HCT116 (cell line): ENCODE measurements around the gene FUOM. TPM values are rescaled to one million over a fixed set of nuclear protein-coding genes. Genes with fewer than 3 reads are reported as not detected.

Experiments used
- ATAC-seq: fragments of 200-7000 bp; cut with Tn5 transposase; 2 replicates; pipeline ENCODE4 v1.9.1; 2020; ENCODE audit warnings: mild to moderate bottlenecking, moderate library complexity
- BruUV-seq: library from RNA; stranded (reverse); fragments of 400-500 nt; replicated peaks from 2 replicates; lab custom pipeline; 2021; lab: Mats Ljungman, UMichigan
- CTCF ChIA-PET: fragments of 300-600 bp; sonication (Branson Sonifier 250); formaldehyde crosslinking; loops from one replicate; lab custom pipeline; 2021; ENCODE audit warnings: antibody characterized with exemption; lab: Charles Lee
- POLR2A ChIA-PET: fragments of 300-600, 350-600 bp; sonication (Branson Sonifier 250); formaldehyde crosslinking; loops from one replicate; lab custom pipeline; 2021; ENCODE audit warnings: antibody characterized with exemption; lab: Charles Lee
- RAD21 ChIA-PET, 2 experiments: fragments of 300-600 bp; sonication (Branson Sonifier 250); formaldehyde crosslinking; loops; one replicate each; lab custom pipeline; 2023; ENCODE audit warnings: low total read pairs in 2 of 2; ENCODE audit not compliant: uncharacterized antibody in 2 of 2, unreplicated experiment in 2 of 2, low non-redundant PET in 1 of 2; lab: Charles Lee
- DNase-seq: peaks from one replicate; pipeline ENCODE4 v3.0.0-alpha.2; 2010; ENCODE audit warnings: low read depth, low spot score
- H2AFZ ChIP-seq: fragments of 200-600 bp; shearing (Covaris generic), sonication (generic); 2 replicates; pipeline ENCODE4 v1.6.1; 2017; ENCODE audit warnings: low read depth, mixed run types, mixed read lengths, antibody characterized with exemption, low read length; ENCODE audit not compliant: poor library complexity, severe bottlenecking
- H3K27ac ChIP-seq: 2 replicates; pipeline ENCODE4 v1.5.1; 2012; ENCODE audit warnings: low read depth, low read length
- H3K27me3 ChIP-seq: fragments of 200-600 bp; sonication (generic); 2 replicates; pipeline ENCODE4 v1.6.1; 2016; ENCODE audit warnings: mixed run types, low read length, mixed read lengths; ENCODE audit not compliant: insufficient read depth
- H3K36me3 ChIP-seq, 2 experiments: fragments of 200-500 bp in 1 of 2; fragments of 200-600 bp in 1 of 2; sonication (Bioruptor generic) in 1 of 2; sonication (generic) in 1 of 2; 2 replicates each; pipeline versions ENCODE4 v1.5.1 to v1.6.1; 2014 to 2016; ENCODE audit warnings: low read length in 2 of 2, inconsistent platforms in 1 of 2, mixed read lengths in 1 of 2, mixed run types in 1 of 2; ENCODE audit not compliant: insufficient read depth in 2 of 2, control insufficient read depth in 1 of 2
- H3K4me1 ChIP-seq, 2 experiments: fragments of 200-600 bp in 1 of 2; sonication (generic) in 1 of 2; 2 replicates each; pipeline versions ENCODE4 v1.5.1 to v1.6.1; 2012 to 2017; ENCODE audit warnings: low read length in 2 of 2, inconsistent platforms in 1 of 2, mild to moderate bottlenecking in 1 of 2, mixed read lengths in 1 of 2, mixed run types in 1 of 2, moderate library complexity in 1 of 2; ENCODE audit not compliant: insufficient read depth in 2 of 2, control insufficient read depth in 1 of 2
- H3K4me2 ChIP-seq: fragments of 200-600 bp; sonication (generic); 2 replicates; pipeline ENCODE4 v1.6.1; 2017; ENCODE audit warnings: mixed run types, low read length, mixed read lengths
- H3K4me3 ChIP-seq, 2 experiments: fragments of 200-600 bp in 1 of 2; sonication (generic) in 1 of 2; replicated peaks in 1 of 2; 2 replicates each; pipeline ENCODE4 v1.5.1; 2011 to 2016; ENCODE audit warnings: low read length in 2 of 2, control low read depth in 1 of 2, low read depth in 1 of 2, mild to moderate bottlenecking in 1 of 2, mixed read lengths in 1 of 2, mixed run types in 1 of 2
- H3K79me2 ChIP-seq: fragments of 200-600 bp; sonication (generic); 2 replicates; pipeline ENCODE4 v1.6.1; 2017; ENCODE audit warnings: mild to moderate bottlenecking, mixed run types, low read length, moderate library complexity, mixed read lengths; ENCODE audit not compliant: insufficient read depth
- H3K9ac ChIP-seq: fragments of 200-600 bp; sonication (generic); 2 replicates; pipeline ENCODE4 v1.6.1; 2016; ENCODE audit warnings: low read length, mixed read lengths
- H3K9me2 ChIP-seq: fragments of 200-600 bp; sonication (generic), shearing (Covaris generic); 2 replicates; pipeline ENCODE4 v1.6.1; 2017; ENCODE audit warnings: mixed run types, mild to moderate bottlenecking, moderate library complexity; ENCODE audit not compliant: insufficient read depth
- H3K9me3 ChIP-seq, 2 experiments: fragments of 200-500 bp in 1 of 2; fragments of 200-600 bp in 1 of 2; sonication (Bioruptor generic) in 1 of 2; sonication (generic) in 1 of 2; 2 replicates each; pipeline ENCODE4 v1.6.1; 2014 to 2017; ENCODE audit warnings: low read length in 2 of 2, mixed read lengths in 2 of 2, inconsistent platforms in 1 of 2, low read depth in 1 of 2, mild to moderate bottlenecking in 1 of 2, mixed run types in 1 of 2, moderate library complexity in 1 of 2; ENCODE audit not compliant: control insufficient read depth in 1 of 2, insufficient read depth in 1 of 2
- H4K20me1 ChIP-seq: fragments of 200-600 bp; sonication (generic), shearing (Covaris generic); 2 replicates; pipeline ENCODE4 v1.6.1; 2017; ENCODE audit warnings: mixed run types, mild to moderate bottlenecking, moderate library complexity; ENCODE audit not compliant: insufficient read depth
- EGR1 ChIP-seq: IDR thresholded peaks from 2 replicates; pipeline ENCODE4 v1.6.1; 2012; ENCODE audit warnings: low read depth
- ELF1 ChIP-seq: IDR thresholded peaks from 2 replicates; pipeline ENCODE4 v1.6.1; 2012; ENCODE audit warnings: low read depth, borderline replicate concordance
- EZH2phosphoT487 ChIP-seq: fragments of 200-600 bp; IDR thresholded peaks from 2 replicates; pipeline ENCODE4 v1.6.1; 2018; ENCODE audit warnings: antibody characterized with exemption, borderline replicate concordance
- JUND ChIP-seq: IDR thresholded peaks from 2 replicates; pipeline ENCODE4 v1.6.1; 2012
- POLR2AphosphoS5 ChIP-seq: IDR thresholded peaks from 2 replicates; pipeline ENCODE4 v1.6.1; 2011; ENCODE audit warnings: mild to moderate bottlenecking, low read depth, low read length, moderate library complexity
- REST ChIP-seq: IDR thresholded peaks from 2 replicates; pipeline ENCODE4 v1.6.1; 2012; ENCODE audit warnings: low read depth
- SIN3A ChIP-seq: IDR thresholded peaks from 2 replicates; pipeline ENCODE4 v1.6.1; 2012; ENCODE audit warnings: low read depth
- SP1 ChIP-seq: IDR thresholded peaks from 2 replicates; pipeline ENCODE4 v1.6.1; 2012; ENCODE audit warnings: low read depth
- SRF ChIP-seq: IDR thresholded peaks from 2 replicates; pipeline ENCODE4 v1.6.1; 2012; ENCODE audit warnings: low read depth
- ZFX ChIP-seq: fragments of 450-650 bp; IDR thresholded peaks from 2 replicates; pipeline ENCODE4 v1.6.1; 2017
- ZNF274 ChIP-seq: fragments of 200-500 bp; sonication (Bioruptor generic); IDR thresholded peaks from 2 replicates; pipeline ENCODE4 v1.6.1; 2014; ENCODE audit warnings: mild to moderate bottlenecking, low read depth, low read length, inconsistent platforms
- intact Hi-C: fragments of 100-400 bp; cut with micrococcal nuclease; formaldehyde crosslinking; loops from 2 replicates; pipeline ENCODE4 v1.10.0; 2022
- total RNA-seq: library from RNA; stranded (reverse); gene quantifications from one replicate; pipeline ENCODE4 v1.2.1, GENCODE V29; 2021; ENCODE audit not compliant: unreplicated experiment
- TF ChIP-seq, protein P1 (sequence below): IDR thresholded peaks from 2 replicates; pipeline ENCODE4 v1.6.1; 2011; ENCODE audit warnings: mild to moderate bottlenecking, low read length, moderate library complexity; ENCODE audit not compliant: insufficient replicate concordance; ENCODE audit errors: extremely low read depth
- TF ChIP-seq, protein P2 (sequence below): IDR thresholded peaks from 2 replicates; pipeline ENCODE4 v1.6.1; 2012

The FUOM gene
- total RNA-seq, 1 experiment from 2014 or later, result 21.5 TPM

GRCh38 chr10:133349577-133350011 lies 8.2 kb downstream of the FUOM start:
- H3K9me2 ChIP-seq, result no peaks in the 10 kb centered on the region
- no peaks in the 10 kb centered on the region for H3K36me3 ChIP-seq
- no peak overlapping the region for H2AFZ ChIP-seq
- CTCF ChIA-PET, result no interaction called here
- H3K9ac ChIP-seq, result no peak overlapping the region
- H3K4me2 ChIP-seq, result no peak overlapping the region
- TF ChIP-seq, protein P1, sequence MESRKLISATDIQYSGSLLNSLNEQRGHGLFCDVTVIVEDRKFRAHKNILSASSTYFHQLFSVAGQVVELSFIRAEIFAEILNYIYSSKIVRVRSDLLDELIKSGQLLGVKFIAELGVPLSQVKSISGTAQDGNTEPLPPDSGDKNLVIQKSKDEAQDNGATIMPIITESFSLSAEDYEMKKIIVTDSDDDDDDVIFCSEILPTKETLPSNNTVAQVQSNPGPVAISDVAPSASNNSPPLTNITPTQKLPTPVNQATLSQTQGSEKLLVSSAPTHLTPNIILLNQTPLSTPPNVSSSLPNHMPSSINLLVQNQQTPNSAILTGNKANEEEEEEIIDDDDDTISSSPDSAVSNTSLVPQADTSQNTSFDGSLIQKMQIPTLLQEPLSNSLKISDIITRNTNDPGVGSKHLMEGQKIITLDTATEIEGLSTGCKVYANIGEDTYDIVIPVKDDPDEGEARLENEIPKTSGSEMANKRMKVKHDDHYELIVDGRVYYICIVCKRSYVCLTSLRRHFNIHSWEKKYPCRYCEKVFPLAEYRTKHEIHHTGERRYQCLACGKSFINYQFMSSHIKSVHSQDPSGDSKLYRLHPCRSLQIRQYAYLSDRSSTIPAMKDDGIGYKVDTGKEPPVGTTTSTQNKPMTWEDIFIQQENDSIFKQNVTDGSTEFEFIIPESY, result no peak
- TF ChIP-seq ELF1, result no peak
- TF ChIP-seq ZNF274, result no peak
- no peak for TF ChIP-seq SP1
- TF ChIP-seq ZFX, result no peak
- no peak for TF ChIP-seq POLR2AphosphoS5
- intact Hi-C loops, result no loop called here
- POLR2A ChIA-PET, result no interaction called here
- no peak for DNase-seq
- no peaks in the 10 kb centered on the region for H3K9me3 ChIP-seq
- ATAC-seq, result no peak
- H3K4me3 ChIP-seq, result no peak overlapping the region
- H4K20me1 ChIP-seq, result no peaks in the 10 kb centered on the region
- RAD21 ChIA-PET, result no interaction called here
- H3K4me1 ChIP-seq, result no peaks in the 10 kb centered on the region
- no peaks in the 10 kb centered on the region for H3K79me2 ChIP-seq
- H3K27ac ChIP-seq, result no peak overlapping the region
- no peaks in the 10 kb centered on the region for H3K27me3 ChIP-seq
- no TSS peak for BruUV-seq

DNA sequence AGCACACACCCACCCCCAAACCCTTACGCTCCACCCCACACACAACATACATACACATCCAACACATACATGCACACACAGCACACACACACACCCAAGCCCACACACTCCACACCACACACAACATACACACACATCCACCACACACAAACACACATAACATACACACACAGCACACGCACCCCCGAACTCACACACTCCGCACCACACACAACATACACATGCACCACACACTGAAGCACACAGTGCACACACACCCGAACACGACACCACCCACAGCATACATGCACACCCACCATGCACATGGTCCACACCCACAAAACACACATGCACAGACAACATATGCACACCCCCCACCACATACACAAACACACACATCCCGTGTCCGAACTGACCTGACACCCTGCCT lies 8.7 kb downstream of the FUOM start:
- H3K4me2 ChIP-seq, result no peak overlapping the region
- H3K27me3 ChIP-seq, result no peaks in the 10 kb centered on the region
- intact Hi-C loops, result no loop called here
- ChIA-PET POLR2A (no interaction called here), RAD21 (no interaction called here), CTCF (no interaction called here)
- DNase-seq (no peak), ATAC-seq (no peak)
- no peak overlapping the region for H2AFZ ChIP-seq
- H3K36me3 ChIP-seq, result no peaks in the 10 kb centered on the region
- BruUV-seq, result no TSS peak
- no peaks in the 10 kb centered on the region for H3K4me1 ChIP-seq
- no peaks in the 10 kb centered on the region for H3K9me2 ChIP-seq
- H3K27ac ChIP-seq, result no peak overlapping the region
- no peaks in the 10 kb centered on the region for H3K79me2 ChIP-seq
- no peak overlapping the region for H3K9ac ChIP-seq
- no peaks in the 10 kb centered on the region for H4K20me1 ChIP-seq
- H3K9me3 ChIP-seq, result no peaks in the 10 kb centered on the region
- H3K4me3 ChIP-seq, result no peak overlapping the region
- TF ChIP-seq JUND, result no peak
- TF ChIP-seq EGR1, result no peak
- TF ChIP-seq EZH2phosphoT487, result no peak
- no peak for TF ChIP-seq ZNF274
- TF ChIP-seq, protein P2, sequence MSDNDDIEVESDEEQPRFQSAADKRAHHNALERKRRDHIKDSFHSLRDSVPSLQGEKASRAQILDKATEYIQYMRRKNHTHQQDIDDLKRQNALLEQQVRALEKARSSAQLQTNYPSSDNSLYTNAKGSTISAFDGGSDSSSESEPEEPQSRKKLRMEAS, result no peak
- TF ChIP-seq SIN3A, result no peak
- no peak for TF ChIP-seq ZFX
- TF ChIP-seq REST, result no peak
- no peak for TF ChIP-seq POLR2AphosphoS5
- no peak for TF ChIP-seq SRF
